ENCODE data around the gene TBCD. TPM values are rescaled to one million over a fixed set of nuclear protein-coding genes. Genes with fewer than 3 reads are reported as not detected.
A peak's percentile ranks its signal among the peaks of the same experiment; 100 is the strongest.

TBCD gene
- total and polyA plus RNA-seq, 12 donors = 41.3 to 107 (median 52.4) TPM

GRCh38 chr17:82832411-82832810 lies 80.5 kb downstream of the TBCD start:
- peaks cover 0 to 32% (median 0%) of the 10 kb centered on the region in 9 donors for H3K36me3 ChIP-seq
- H3K4me3 ChIP-seq = peak overlapping the region in 8 of 10 donors; percentile 35 to 47 (median 39)
- H3K27ac ChIP-seq = peak overlapping the region in 9 of 10 donors; percentile 11 to 80 (median 58)
- H3K4me1 ChIP-seq = peaks cover 3 to 46% (median 29%) of the 10 kb centered on the region in 9 donors
- WGBS, 2 donors = 77 to 85% methylated on average over 20 of the region's 20 CpGs
- no peak for TF ChIP-seq CTCF (IDR thresholded peaks at IDR 0.05)
- no peaks in the 10 kb centered on the region for H3K9me3 ChIP-seq
- ATAC-seq (no peak), DNase-seq (no peak)
- H3K27me3 ChIP-seq = no peaks in the 10 kb centered on the region
- intact Hi-C loops (cut with DNase I) = loop anchor here in 1 of 10 donors (5.0 kb wide), 1 partner anchor 35 kb away; no protein-coding TSS in a partner anchor

- Histone ChIP-seq H3K4me1 (peaks cover 8 to 52% (median 35%) of the 10 kb centered on the region in 9 donors), H3K36me3 (peaks cover 0 to 30% (median 0%) of the 10 kb centered on the region in 9 donors), H3K9me3 (no peaks in the 10 kb centered on the region), H3K27me3 (no peaks in the 10 kb centered on the region), H3K27ac (peak overlapping the region in 9 of 10 donors; percentile 11 to 80 (median 58)), H3K4me3 (peak overlapping the region in 8 of 10 donors; percentile 35 to 47 (median 39))
- ATAC-seq = no peak
- WGBS, 2 donors = 84 to 91% methylated on average over 20 of the region's 20 CpGs
- intact Hi-C loops (cut with DNase I) = loop anchor here in 1 of 10 donors (5.0 kb wide), 1 partner anchor 36 kb away; no protein-coding TSS in a partner anchor
- no peak for DNase-seq
- no peak for TF ChIP-seq CTCF (IDR thresholded peaks at IDR 0.05)
Observed at GRCh38 chr17:82832881-82833475, 81.1 kb downstream of the TBCD start.

GRCh38 chr17:82835122-82835521 lies 83.3 kb downstream of the TBCD start:
- no peak for TF ChIP-seq CTCF (IDR thresholded peaks at IDR 0.05)
- ATAC-seq (peak in 1 of 8 donors; percentile 39), DNase-seq (no peak)
- peaks cover 10 to 49% (median 36%) of the 10 kb centered on the region in 9 donors for H3K4me1 ChIP-seq
- H3K27me3 ChIP-seq = no peaks in the 10 kb centered on the region
- intact Hi-C loops (cut with DNase I) = no loop called here
- H3K9me3 ChIP-seq = no peaks in the 10 kb centered on the region
- 65 to 75% methylated on average over 9 of the region's 9 CpGs for WGBS, 2 donors
- peak overlapping the region in 1 of 10 donors; percentile 8 for H3K4me3 ChIP-seq
- peaks cover 0 to 19% (median 0%) of the 10 kb centered on the region in 9 donors for H3K36me3 ChIP-seq
- peak overlapping the region in 5 of 10 donors; percentile 15 to 73 (median 33) for H3K27ac ChIP-seq

- Histone ChIP-seq H3K4me1 (peaks cover 7 to 42% (median 30%) of the 10 kb centered on the region in 9 donors), H3K27me3 (no peaks in the 10 kb centered on the region), H3K9me3 (no peaks in the 10 kb centered on the region), H3K27ac (peak overlapping the region in 9 of 10 donors; percentile 4 to 73 (median 51)), H3K4me3 (peak overlapping the region in 1 of 10 donors; percentile 8), H3K36me3 (peaks cover 0 to 19% (median 0%) of the 10 kb centered on the region in 9 donors)
- peak in 2 of 8 donors; percentile 18 to 43 for ATAC-seq
- intact Hi-C loops (cut with DNase I) = no loop called here
- DNase-seq = no peak
- no peak for TF ChIP-seq CTCF (IDR thresholded peaks at IDR 0.05)
- WGBS, 2 donors = 79 to 85% methylated on average over 28 of the region's 28 CpGs
Observed at GRCh38 chr17:82835766-82836512, 84.1 kb downstream of the TBCD start.
